Keratinocyte (primary cell): ENCODE results near the gene NUTM2G. TPM values are rescaled to one million over a fixed set of nuclear protein-coding genes. Genes with fewer than 3 reads are reported as not detected.
"Not testable (repeated sequence)": the region's sequence is repeated elsewhere in the genome, so short reads cannot be mapped to it uniquely, and the experiment has no call there.

ENCODE experiments used
- DNase-seq: peaks from one replicate; pipeline ENCODE4 v3.0.0-alpha.2; 2011; ENCODE audit warnings: low read depth, missing footprints, low spot score
- FAIRE-seq: peaks from 2 replicates; lab custom pipeline; 2011; peaks lifted over from hg19 to GRCh38; lab: Jason Lieb, UNC
- H2AFZ ChIP-seq: 2 replicates; pipeline ENCODE4 v1.6.0; 2012; ENCODE audit warnings: low read length, control low read depth, inconsistent platforms; ENCODE audit not compliant: control insufficient read depth
- H3K27ac ChIP-seq: 2 replicates; pipeline ENCODE4 v1.5.1; 2011; ENCODE audit warnings: low read length; ENCODE audit not compliant: control insufficient read depth, insufficient read depth
- H3K27me3 ChIP-seq: 3 replicates; pipeline ENCODE4 v1.6.0; 2011; ENCODE audit warnings: low read length; ENCODE audit not compliant: control insufficient read depth, insufficient read depth; ENCODE audit errors: extremely low read depth
- H3K36me3 ChIP-seq, 2 experiments: 2 replicates in 1 of 2; 3 replicates in 1 of 2; pipeline ENCODE4 v1.5.1; 2011; ENCODE audit warnings: low read length in 2 of 2, mild to moderate bottlenecking in 1 of 2; ENCODE audit not compliant: control insufficient read depth in 2 of 2, insufficient read depth in 2 of 2; ENCODE audit errors: extremely low read depth in 1 of 2
- H3K4me1 ChIP-seq: 3 replicates; pipeline ENCODE4 v1.5.1; 2011; ENCODE audit warnings: low read length; ENCODE audit not compliant: control insufficient read depth, insufficient read depth; ENCODE audit errors: extremely low read depth
- H3K4me2 ChIP-seq: 3 replicates; pipeline ENCODE4 v1.6.0; 2011; ENCODE audit warnings: low read depth, low read length; ENCODE audit not compliant: control insufficient read depth, insufficient read depth; ENCODE audit errors: extremely low read depth
- H3K4me3 ChIP-seq, 3 experiments: fragments of 200-600 bp in 1 of 3; sonication (generic) in 1 of 3; 2 replicates in 2 of 3; 3 replicates in 1 of 3; pipeline ENCODE4 v1.5.1; 2011 to 2016; ENCODE audit warnings: low read length in 3 of 3, mild to moderate bottlenecking in 3 of 3, control low read depth in 2 of 3, inconsistent platforms in 1 of 3, low read depth in 1 of 3, mixed read lengths in 1 of 3, mixed run types in 1 of 3, moderate library complexity in 1 of 3; ENCODE audit not compliant: control insufficient read depth in 2 of 3, insufficient read depth in 2 of 3; ENCODE audit errors: extremely low read depth in 1 of 3
- H3K79me2 ChIP-seq: 2 replicates; pipeline ENCODE4 v1.6.0; 2012; ENCODE audit warnings: low read length; ENCODE audit not compliant: control insufficient read depth, insufficient read depth
- H3K9ac ChIP-seq: 3 replicates; pipeline ENCODE4 v1.6.0; 2011; ENCODE audit warnings: low read length; ENCODE audit not compliant: control insufficient read depth, insufficient read depth; ENCODE audit errors: extremely low read depth
- H3K9me1 ChIP-seq: 3 replicates; pipeline ENCODE4 v1.6.0; 2011; ENCODE audit warnings: low read length; ENCODE audit not compliant: control insufficient read depth, insufficient read depth; ENCODE audit errors: extremely low read depth
- H3K9me3 ChIP-seq: 2 replicates; pipeline ENCODE4 v1.5.1; 2012; ENCODE audit warnings: low read depth, low read length; ENCODE audit not compliant: control insufficient read depth
- H4K20me1 ChIP-seq: 3 replicates; pipeline ENCODE4 v1.6.0; 2011; ENCODE audit warnings: low read length; ENCODE audit not compliant: control insufficient read depth, insufficient read depth; ENCODE audit errors: extremely low read depth
- CTCF ChIP-seq, 3 experiments: IDR thresholded peaks in 1 of 3; conservative IDR thresholded peaks in 1 of 3; optimal IDR thresholded peaks in 1 of 3; 2 replicates in 2 of 3; 3 replicates in 1 of 3; pipeline versions ENCODE3 to v1.5.1; 2011; ENCODE audit warnings: low read length in 3 of 3, mild to moderate bottlenecking in 3 of 3, moderate library complexity in 2 of 3, control low read depth in 1 of 3, inconsistent platforms in 1 of 3; ENCODE audit not compliant: insufficient read depth in 2 of 3; ENCODE audit errors: extremely low read depth in 1 of 3
- EZH2 ChIP-seq: IDR thresholded peaks from one replicate; pipeline ENCODE4 v1.6.1; 2012; ENCODE audit warnings: inconsistent platforms, mild to moderate bottlenecking, low read length, moderate library complexity
- dilution Hi-C: fragments of 300-500 bp; cut with MboI; formaldehyde crosslinking; loops from one replicate; pipeline ENCODE4 v1.7.0; 2020; ENCODE audit warnings: low sequenced_read_pairs; ENCODE audit not compliant: extremely low pct_ligation_motif_present
- polyA plus RNA-seq, 5 experiments: library from polyadenylated mRNA; depleted of rRNA in 3 of 5; stranded (reverse) in 3 of 5; stranded (forward) in 1 of 5; unstranded in 1 of 5; fragments of >200 nt; gene quantifications; 1 replicate in 1 of 5; 2 replicates in 3 of 5; 3 replicates in 1 of 5; pipeline versions ENCODE4 v1.2.1 to v1.2.3, GENCODE V29; 2011 to 2012; ENCODE audit warnings: missing spikeins in 2 of 5, low read depth in 1 of 5, low replicate concordance in 1 of 5

Gene NUTM2G
- polyA plus RNA-seq, 1 donor (not counting 4 experiments of a cell fraction or from before 2014, with no cell fraction given) = not detected

DNA sequence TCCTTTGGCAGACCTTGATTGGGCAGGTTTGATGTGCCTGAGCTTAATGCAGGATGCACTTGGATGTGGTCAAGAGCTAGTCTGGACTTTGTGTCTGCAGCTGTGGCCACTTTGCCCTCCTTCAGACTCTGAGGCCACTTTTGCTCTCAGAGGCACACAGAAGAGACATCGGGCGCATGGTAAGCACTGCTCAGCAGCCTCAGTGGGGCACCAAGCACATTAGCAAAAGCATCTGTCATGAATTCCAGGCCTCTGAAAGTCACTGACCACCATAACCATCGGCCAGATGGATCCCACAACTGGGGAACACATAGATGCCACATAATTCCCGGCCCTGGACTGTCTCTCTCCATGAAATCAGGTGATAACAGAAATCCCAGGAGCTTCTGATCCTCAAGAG, 40.1 kb upstream of the NUTM2G start:
- Histone ChIP-seq H3K9ac (no peak overlapping the region), H3K27ac (no peak overlapping the region), H3K4me2 (no peak overlapping the region), H3K9me1 (no peaks in the 10 kb centered on the region), H3K27me3 (no peaks in the 10 kb centered on the region), H3K4me3 (no peak overlapping the region), H3K4me1 (peaks cover 13% of the 10 kb centered on the region), H3K9me3 (no peaks in the 10 kb centered on the region), H3K36me3 (peaks cover 0 to 6% of the 10 kb centered on the region in 2 experiments), H4K20me1 (no peaks in the 10 kb centered on the region), H3K79me2 (no peaks in the 10 kb centered on the region), H2AFZ (no peak overlapping the region)
- no peak for FAIRE-seq
- dilution Hi-C loops = no loop called here
- TF ChIP-seq EZH2 (no peak), CTCF (optimal IDR thresholded peaks at IDR 0.05 in 1 of 3, IDR thresholded peaks at IDR 0.05 in 1 of 3, conservative IDR thresholded peaks at IDR 0.05 in 1 of 3; ENCODE audit: extremely low read depth in 1 of 3, insufficient read depth in 2 of 3, low read length in 3 of 3) (no peak)
- DNase-seq = no peak

DNA sequence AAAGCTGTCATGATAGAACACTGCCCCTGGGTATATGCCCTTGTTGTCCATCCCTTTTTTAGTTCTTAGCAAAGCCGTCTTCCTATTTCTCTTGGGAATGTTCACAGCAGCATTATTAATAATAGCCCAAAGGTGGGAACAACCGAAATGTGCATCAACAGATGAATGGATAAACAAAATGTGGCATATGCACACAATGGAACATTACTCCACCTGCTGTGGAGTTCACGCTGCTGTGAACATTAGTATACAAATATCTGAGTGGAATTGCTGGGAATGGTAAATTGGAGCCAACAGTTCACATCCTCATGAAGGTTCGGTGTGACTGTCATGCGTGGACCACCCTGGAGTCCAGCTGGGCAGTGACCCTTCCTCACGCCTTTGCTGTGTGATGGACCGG, 36.5 kb upstream of the NUTM2G start:
- no peak for DNase-seq
- Histone ChIP-seq H3K4me3 (no peak overlapping the region), H4K20me1 (no peaks in the 10 kb centered on the region), H3K27ac (no peak overlapping the region), H3K9me3 (no peaks in the 10 kb centered on the region), H3K4me2 (no peak overlapping the region), H3K79me2 (no peaks in the 10 kb centered on the region), H3K27me3 (no peaks in the 10 kb centered on the region), H3K9ac (no peak overlapping the region), H3K36me3 (peaks cover 0 to 12% of the 10 kb centered on the region in 2 experiments), H2AFZ (no peak overlapping the region), H3K4me1 (no peaks in the 10 kb centered on the region), H3K9me1 (no peaks in the 10 kb centered on the region)
- FAIRE-seq = no peak
- dilution Hi-C loops = no loop called here
- no peak for TF ChIP-seq EZH2
- TF ChIP-seq CTCF (optimal IDR thresholded peaks at IDR 0.05 in 1 of 3, IDR thresholded peaks at IDR 0.05 in 1 of 3, conservative IDR thresholded peaks at IDR 0.05 in 1 of 3; ENCODE audit: extremely low read depth in 1 of 3, insufficient read depth in 2 of 3, low read length in 3 of 3) = no peak

DNA sequence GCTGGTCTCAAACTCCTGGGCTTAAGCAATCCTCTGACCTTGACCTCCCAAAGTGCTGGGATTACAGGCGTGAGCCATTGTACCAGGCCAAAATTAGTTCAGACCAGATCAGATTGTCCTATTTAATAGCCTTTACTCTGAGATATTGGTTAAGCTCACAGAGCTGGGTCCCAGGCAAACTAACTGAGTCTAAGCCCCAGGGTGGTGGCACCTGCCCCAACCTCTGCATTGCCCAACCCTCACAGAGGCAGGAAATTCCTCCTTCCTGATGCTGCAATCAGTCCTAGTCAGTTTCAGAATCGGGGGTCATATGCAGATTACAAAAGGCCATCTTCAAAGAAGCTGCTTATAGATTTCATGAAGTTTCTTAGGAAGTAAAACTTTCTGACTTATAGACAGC, 28.6 kb upstream of the NUTM2G start:
- H4K20me1 ChIP-seq, H3K9me1 ChIP-seq, H3K4me1 ChIP-seq, H3K36me3 ChIP-seq, H3K9me3 ChIP-seq, H2AFZ ChIP-seq, H3K4me3 ChIP-seq, FAIRE-seq, H3K79me2 ChIP-seq, dilution Hi-C loops, DNase-seq, H3K27ac ChIP-seq, H3K27me3 ChIP-seq, H3K9ac ChIP-seq, H3K4me2 ChIP-seq: not testable (repeated sequence)

- H3K27me3 ChIP-seq, H3K4me2 ChIP-seq, FAIRE-seq, H3K79me2 ChIP-seq, H3K27ac ChIP-seq, H4K20me1 ChIP-seq, H3K9me3 ChIP-seq, H3K4me3 ChIP-seq, H3K9me1 ChIP-seq, dilution Hi-C loops, H3K9ac ChIP-seq, H3K4me1 ChIP-seq, DNase-seq, H2AFZ ChIP-seq, H3K36me3 ChIP-seq: not testable (repeated sequence)
Measured at GRCh38 chr9:96904947-96905722, 23.5 kb upstream of the NUTM2G start.
